SU-DHL-6 (cell line): ENCODE data around the gene STAU1.

Source experiments
- EZH2phosphoT487 ChIP-seq: fragments of 200-600 bp; sonication (generic), shearing (Covaris generic); conservative IDR thresholded peaks from 2 replicates; pipeline ENCODE4 v1.6.1; 2018; ENCODE audit warnings: mild to moderate bottlenecking, antibody characterized with exemption, low read length, moderate library complexity, mixed read lengths
- TF ChIP-seq, protein P1 (sequence below): fragments of 200-600 bp; sonication (generic); IDR thresholded peaks from one replicate; pipeline ENCODE4 v1.5.1; 2017; ENCODE audit warnings: antibody characterized with exemption, mild to moderate bottlenecking, low read length, moderate library complexity; ENCODE audit not compliant: insufficient read depth, poor library complexity, severe bottlenecking

DNA sequence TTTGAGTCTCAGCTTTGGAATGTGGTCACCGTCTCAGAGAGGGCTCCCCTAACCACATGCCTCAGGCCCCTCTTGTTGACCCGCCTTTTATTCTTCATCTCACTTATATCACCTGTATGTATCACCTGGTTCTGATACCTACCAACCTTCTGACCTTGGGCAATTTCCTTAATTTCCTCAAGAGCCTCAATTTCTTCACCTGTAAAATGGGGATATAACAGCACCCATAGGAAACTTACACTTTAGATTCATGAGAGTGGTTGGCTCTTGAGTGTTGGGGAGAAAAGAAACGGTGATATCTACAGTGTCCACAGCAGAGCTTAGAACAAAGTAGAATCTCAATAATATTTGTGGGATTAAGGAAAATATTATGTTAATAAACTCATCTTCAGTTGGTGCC lies 27.1 kb upstream of the STAU1 start:
- TF ChIP-seq, protein P1, sequence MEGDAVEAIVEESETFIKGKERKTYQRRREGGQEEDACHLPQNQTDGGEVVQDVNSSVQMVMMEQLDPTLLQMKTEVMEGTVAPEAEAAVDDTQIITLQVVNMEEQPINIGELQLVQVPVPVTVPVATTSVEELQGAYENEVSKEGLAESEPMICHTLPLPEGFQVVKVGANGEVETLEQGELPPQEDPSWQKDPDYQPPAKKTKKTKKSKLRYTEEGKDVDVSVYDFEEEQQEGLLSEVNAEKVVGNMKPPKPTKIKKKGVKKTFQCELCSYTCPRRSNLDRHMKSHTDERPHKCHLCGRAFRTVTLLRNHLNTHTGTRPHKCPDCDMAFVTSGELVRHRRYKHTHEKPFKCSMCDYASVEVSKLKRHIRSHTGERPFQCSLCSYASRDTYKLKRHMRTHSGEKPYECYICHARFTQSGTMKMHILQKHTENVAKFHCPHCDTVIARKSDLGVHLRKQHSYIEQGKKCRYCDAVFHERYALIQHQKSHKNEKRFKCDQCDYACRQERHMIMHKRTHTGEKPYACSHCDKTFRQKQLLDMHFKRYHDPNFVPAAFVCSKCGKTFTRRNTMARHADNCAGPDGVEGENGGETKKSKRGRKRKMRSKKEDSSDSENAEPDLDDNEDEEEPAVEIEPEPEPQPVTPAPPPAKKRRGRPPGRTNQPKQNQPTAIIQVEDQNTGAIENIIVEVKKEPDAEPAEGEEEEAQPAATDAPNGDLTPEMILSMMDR, result no peak
- no peak for TF ChIP-seq EZH2phosphoT487
